H1 (cell line): ENCODE results near the gene TMEM82. TPM values are rescaled to one million over a fixed set of nuclear protein-coding genes. Genes with fewer than 3 reads are reported as not detected.

Source experiments
- CTCF ChIA-PET: fragments of 300-600 bp; sonication (Branson Sonifier 250); formaldehyde crosslinking; loops from one replicate; lab custom pipeline; 2021; ENCODE audit not compliant: partially characterized antibody; lab: Charles Lee
- POLR2A ChIA-PET: fragments of 300-600 bp; sonication (Branson Sonifier 250); formaldehyde crosslinking; loops from one replicate; lab custom pipeline; 2021; ENCODE audit warnings: inconsistent platforms; ENCODE audit not compliant: partially characterized antibody; lab: Charles Lee
- DNase-seq, 2 experiments: peaks; one replicate each; pipeline versions ENCODE4 v3.0.0 to v3.0.0-alpha.2; 2010 to 2022; ENCODE audit warnings: low spot score in 2 of 2, low read depth in 1 of 2, mixed read lengths in 1 of 2
- FAIRE-seq: peaks from 2 replicates; lab custom pipeline; 2011; peaks lifted over from hg19 to GRCh38; lab: Jason Lieb, UNC
- H2AFZ ChIP-seq: 2 replicates; pipeline ENCODE4 v1.8.1; 2012; ENCODE audit warnings: low read length, inconsistent platforms
- H2AK5ac ChIP-seq: 2 replicates; pipeline ENCODE4 v1.6.1; 2013; ENCODE audit warnings: low read depth, low read length
- H2BK120ac ChIP-seq: replicated peaks from 2 replicates; pipeline ENCODE3; 2013; ENCODE audit warnings: low read depth, low read length, inconsistent platforms
- H2BK12ac ChIP-seq: 2 replicates; pipeline ENCODE4 v1.6.1; 2013; ENCODE audit warnings: low read depth, low read length
- H2BK15ac ChIP-seq: 2 replicates; pipeline ENCODE4 v1.6.1; 2013; ENCODE audit warnings: low read length
- H2BK20ac ChIP-seq: 2 replicates; pipeline ENCODE4 v1.6.1; 2013; ENCODE audit warnings: low read length
- H2BK5ac ChIP-seq: 2 replicates; pipeline ENCODE4 v1.6.1; 2013; ENCODE audit warnings: low read depth, low read length
- H3K14ac ChIP-seq: 2 replicates; pipeline ENCODE4 v1.6.1; 2013; ENCODE audit warnings: inconsistent platforms; ENCODE audit not compliant: insufficient read length
- H3K18ac ChIP-seq: 2 replicates; pipeline ENCODE4 v1.6.1; 2013; ENCODE audit warnings: low read length; ENCODE audit errors: extremely low read depth
- H3K23ac ChIP-seq: 2 replicates; pipeline ENCODE4 v1.6.1; 2013; ENCODE audit warnings: inconsistent platforms; ENCODE audit not compliant: insufficient read length
- H3K23me2 ChIP-seq: 2 replicates; pipeline ENCODE4 v1.6.1; 2013; ENCODE audit warnings: low read depth, low read length
- H3K27ac ChIP-seq: 2 replicates; pipeline ENCODE4 v1.6.1; 2011; ENCODE audit warnings: low read depth, low read length, inconsistent platforms
- H3K27me3 ChIP-seq, 4 experiments: replicated peaks in 1 of 4; 1 replicate in 1 of 4; 2 replicates in 3 of 4; pipeline versions ENCODE4 v1.6.1 to v1.8.1; 2011 to 2013; ENCODE audit warnings: low read length in 3 of 4, mild to moderate bottlenecking in 3 of 4, inconsistent platforms in 2 of 4, mixed read lengths in 2 of 4, moderate library complexity in 1 of 4; ENCODE audit not compliant: control insufficient read depth in 3 of 4, insufficient read depth in 3 of 4; ENCODE audit errors: extremely low read depth in 1 of 4
- H3K36me3 ChIP-seq, 4 experiments: 2 replicates each; pipeline versions ENCODE4 v1.6.1 to v1.8.1; 2011 to 2013; ENCODE audit warnings: mild to moderate bottlenecking in 4 of 4, low read length in 3 of 4, moderate library complexity in 2 of 4, control low read depth in 1 of 4, inconsistent platforms in 1 of 4; ENCODE audit not compliant: insufficient read depth in 4 of 4, control insufficient read depth in 2 of 4
- H3K4ac ChIP-seq: replicated peaks from 2 replicates; pipeline ENCODE3; 2013; ENCODE audit warnings: low read length, low read depth, mixed read lengths, inconsistent platforms; ENCODE audit not compliant: insufficient read length
- H3K4me1 ChIP-seq, 4 experiments: replicated peaks in 1 of 4; 1 replicate in 1 of 4; 2 replicates in 3 of 4; pipeline versions ENCODE4 v1.6.1 to v1.8.1; 2011 to 2013; ENCODE audit warnings: low read length in 3 of 4, inconsistent platforms in 2 of 4, mixed read lengths in 1 of 4; ENCODE audit not compliant: insufficient read depth in 4 of 4, control insufficient read depth in 3 of 4
- H3K4me2 ChIP-seq, 2 experiments: 2 replicates each; pipeline versions ENCODE4 v1.6.1 to v1.8.1; 2011 to 2013; ENCODE audit warnings: low read depth in 2 of 2, low read length in 2 of 2, control low read depth in 1 of 2, inconsistent platforms in 1 of 2, mild to moderate bottlenecking in 1 of 2; ENCODE audit not compliant: insufficient read depth in 1 of 2
- H3K4me3 ChIP-seq, 4 experiments: fragments of 200-600, 300-600 bp in 1 of 4; sonication (generic), shearing (Covaris generic), sonication (Bioruptor Twin) in 1 of 4; 2 replicates each; pipeline versions ENCODE4 v1.5.1 to v1.8.1; 2011 to 2016; ENCODE audit warnings: low read length in 4 of 4, low read depth in 3 of 4, control low read depth in 2 of 4, inconsistent platforms in 2 of 4, mild to moderate bottlenecking in 2 of 4, mixed read lengths in 1 of 4, moderate library complexity in 1 of 4; ENCODE audit not compliant: insufficient read depth in 2 of 4; ENCODE audit errors: extremely low read depth in 1 of 4
- H3K56ac ChIP-seq: replicated peaks from 2 replicates; pipeline ENCODE3; 2013; ENCODE audit warnings: low read depth, mild to moderate bottlenecking, mixed read lengths, low read length, inconsistent platforms; ENCODE audit not compliant: insufficient read length
- H3K79me1 ChIP-seq: 2 replicates; pipeline ENCODE4 v1.6.1; 2013; ENCODE audit warnings: low read depth, low read length, control low read depth
- H3K79me2 ChIP-seq, 2 experiments: 2 replicates each; pipeline versions ENCODE4 v1.6.1 to v1.8.1; 2012 to 2013; ENCODE audit warnings: low read length in 2 of 2, mild to moderate bottlenecking in 2 of 2, inconsistent platforms in 1 of 2; ENCODE audit not compliant: insufficient read depth in 2 of 2, control insufficient read depth in 1 of 2
- H3K9ac ChIP-seq, 4 experiments: replicated peaks in 1 of 4; 1 replicate in 1 of 4; 2 replicates in 3 of 4; pipeline versions ENCODE4 v1.6.1 to v1.8.1; 2011 to 2013; ENCODE audit warnings: low read depth in 3 of 4, low read length in 3 of 4, control low read depth in 2 of 4, mild to moderate bottlenecking in 2 of 4, moderate library complexity in 2 of 4, inconsistent platforms in 1 of 4; ENCODE audit errors: extremely low read depth in 1 of 4
- H3K9me3 ChIP-seq, 2 experiments: 2 replicates each; pipeline versions ENCODE4 v1.6.1 to v1.8.1; 2012 to 2013; ENCODE audit warnings: mild to moderate bottlenecking in 2 of 2, moderate library complexity in 2 of 2, control low read depth in 1 of 2, inconsistent platforms in 1 of 2, low read depth in 1 of 2, low read length in 1 of 2, mixed read lengths in 1 of 2; ENCODE audit not compliant: insufficient read depth in 2 of 2
- H4K20me1 ChIP-seq, 2 experiments: replicated peaks in 1 of 2; 2 replicates each; pipeline versions ENCODE3 to v1.8.1; 2011 to 2013; ENCODE audit warnings: inconsistent platforms in 2 of 2, low read length in 2 of 2, mild to moderate bottlenecking in 1 of 2; ENCODE audit not compliant: insufficient read depth in 2 of 2, control insufficient read depth in 1 of 2
- H4K5ac ChIP-seq: 2 replicates; pipeline ENCODE4 v1.6.1; 2013; ENCODE audit warnings: low read length, low read depth, mixed read lengths, inconsistent platforms; ENCODE audit not compliant: insufficient read length
- H4K8ac ChIP-seq: 2 replicates; pipeline ENCODE4 v1.8.0; 2013; ENCODE audit warnings: mild to moderate bottlenecking, moderate library complexity, low read length, inconsistent platforms; ENCODE audit not compliant: insufficient read depth; ENCODE audit errors: extremely low read depth
- H4K91ac ChIP-seq: replicated peaks from 2 replicates; pipeline ENCODE3; 2013; ENCODE audit warnings: low read length, mixed read lengths, inconsistent platforms; ENCODE audit not compliant: insufficient read length
- ASH2L ChIP-seq: fragments of 200-600, 300-600 bp; sonication (generic); IDR thresholded peaks from one replicate; pipeline ENCODE4 v1.7.1; 2017; ENCODE audit warnings: low read length
- BACH1 ChIP-seq: IDR thresholded peaks from 2 replicates; pipeline ENCODE4 v1.6.1; 2012; ENCODE audit warnings: low read length, improper control_type of control experiment
- EGR1 ChIP-seq: IDR thresholded peaks from 2 replicates; pipeline ENCODE4 v1.6.1; 2011; ENCODE audit warnings: low read depth, low read length, borderline replicate concordance
- KDM4A ChIP-seq: IDR thresholded peaks from one replicate; pipeline ENCODE4 v1.7.1; 2012; ENCODE audit warnings: low read depth, mild to moderate bottlenecking, moderate library complexity, low read length, inconsistent platforms; ENCODE audit not compliant: severe bottlenecking
- NRF1 ChIP-seq: IDR thresholded peaks from 2 replicates; pipeline ENCODE4 v1.6.1; 2011; ENCODE audit warnings: mild to moderate bottlenecking, low read depth, low read length, improper control_type of control experiment
- PHF8 ChIP-seq: fragments of 200-600 bp; sonication (generic); conservative IDR thresholded peaks from 2 replicates; pipeline ENCODE4 v1.7.1; 2012; ENCODE audit warnings: low read depth, mild to moderate bottlenecking, inconsistent platforms, low read length, moderate library complexity
- RAD21 ChIP-seq, 2 experiments: IDR thresholded peaks in 1 of 2; conservative IDR thresholded peaks in 1 of 2; 2 replicates each; pipeline ENCODE4 v1.6.1; 2011; ENCODE audit warnings: low read depth in 2 of 2, low read length in 2 of 2, improper control_type of control experiment in 1 of 2, inconsistent platforms in 1 of 2, mild to moderate bottlenecking in 1 of 2, moderate library complexity in 1 of 2
- RNF2 ChIP-seq: fragments of 200-900, 300-1000 bp; sonication (generic); IDR thresholded peaks from 2 replicates; pipeline ENCODE4 v1.7.1; 2016; ENCODE audit warnings: borderline replicate concordance, low read depth, mild to moderate bottlenecking, antibody characterized with exemption, low read length; ENCODE audit not compliant: poor library complexity, severe bottlenecking; ENCODE audit errors: missing control alignments
- SP4 ChIP-seq: IDR thresholded peaks from 2 replicates; pipeline ENCODE4 v1.6.1; 2012; ENCODE audit warnings: low read length, inconsistent platforms
- WGBS, 2 experiments: shearing (Covaris generic) in 1 of 2; methylation state at CpG; one replicate each; pipeline versions ENCODE4 v1.1.6 to v1.1.7; 2013 to 2015; ENCODE audit warnings: low lambda C conversion rate in 2 of 2, mixed read lengths in 2 of 2, inconsistent platforms in 1 of 2, low coverage in 1 of 2, missing lambda C conversion rate in 1 of 2; ENCODE audit not compliant: insufficient replicate concordance in 2 of 2, insufficient coverage in 1 of 2, insufficient read length in 1 of 2; ENCODE audit errors: extremely low coverage in 1 of 2, missing lambda C conversion rate in 1 of 2; 5-methylcytosine and 5-hydroxymethylcytosine counted together
- polyA plus RNA-seq, 7 experiments: library from polyadenylated mRNA; depleted of rRNA in 3 of 7; stranded (reverse) in 5 of 7; unstranded in 2 of 7; fragments of >200 nt in 5 of 7; fragments of 200-250 nt in 2 of 7; gene quantifications; 1 replicate in 5 of 7; 2 replicates in 1 of 7; 4 replicates in 1 of 7; pipeline versions ENCODE4 v1.2.1 to v1.2.3, GENCODE V29; 2011 to 2013; ENCODE audit warnings: missing spikeins in 2 of 7, mixed read lengths in 2 of 7
- total RNA-seq: library from RNA; stranded (reverse); fragmentation: NEBNext Ultra II Directional; extraction: Animal tissue kit (Norgen Biotek cat#: 25700); gene quantifications from 2 replicates; pipeline ENCODE4 v1.2.1, GENCODE V29; 2021
- TF ChIP-seq, protein P1 (sequence below): IDR thresholded peaks from 2 replicates; pipeline ENCODE4 v1.6.1; 2012; ENCODE audit warnings: inconsistent platforms
- TF ChIP-seq, protein P2 (sequence below), 3 experiments: IDR thresholded peaks; 1 replicate in 2 of 3; 2 replicates in 1 of 3; pipeline versions ENCODE4 v1.5.1 to v1.6.1; 2011; ENCODE audit warnings: low read length in 3 of 3, mild to moderate bottlenecking in 3 of 3, inconsistent platforms in 2 of 3, low read depth in 1 of 3, moderate library complexity in 1 of 3; ENCODE audit not compliant: insufficient read depth in 1 of 3; ENCODE audit errors: control extremely low read depth in 1 of 3

Gene TMEM82
- total and polyA plus RNA-seq, 2 of the 8 experiments (the other 6 are each of a cell fraction or from before 2014, with no cell fraction given), result 0.32 to 2.1 TPM

DNA sequence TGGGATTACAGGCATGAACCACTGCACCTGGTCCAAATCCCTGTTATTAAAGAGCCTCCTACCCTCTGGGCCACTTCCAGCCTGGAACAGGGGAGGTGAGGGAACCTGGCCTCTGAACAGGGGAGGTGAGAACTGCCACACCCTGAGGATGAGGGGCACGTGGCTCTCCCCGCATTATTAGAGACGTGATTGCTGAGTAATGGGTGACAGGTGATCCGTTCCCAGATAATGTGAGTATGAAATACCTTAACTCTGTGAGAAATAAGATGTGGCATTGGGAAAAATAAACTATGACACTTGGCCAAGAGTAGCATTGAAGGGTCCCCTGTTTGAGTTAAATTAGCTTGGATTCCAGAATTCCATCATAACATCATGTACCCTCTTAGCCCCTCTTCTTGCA lies 19.9 kb upstream of the TMEM82 start:
- Histone ChIP-seq H3K27ac (no peak overlapping the region), H3K36me3 (peaks cover 2 to 15% (median 10%) of the 10 kb centered on the region in 4 experiments; a peak in 5 of 8 replicates), H3K4me1 (no peaks in the 10 kb centered on the region), H2BK15ac (no peak overlapping the region), H3K9me3 (no peaks in the 10 kb centered on the region), H2AFZ (no peak overlapping the region), H3K27me3 (no peaks in the 10 kb centered on the region; a peak in 1 of 7 replicates), H4K91ac (no peak overlapping the region), H2BK120ac (no peak overlapping the region), H3K79me2 (no peaks in the 10 kb centered on the region), H3K4me2 (no peak overlapping the region), H3K79me1 (no peaks in the 10 kb centered on the region), H3K56ac (no peak overlapping the region), H2BK20ac (no peak overlapping the region), H3K9ac (no peak overlapping the region), H3K4me3 (no peak overlapping the region), H3K14ac (no peak overlapping the region), H3K23ac (no peak overlapping the region), H2BK5ac (no peak overlapping the region), H3K23me2 (no peaks in the 10 kb centered on the region), H3K4ac (no peak overlapping the region), H3K18ac (no peak overlapping the region), H4K8ac (no peak overlapping the region), H2BK12ac (no peak overlapping the region), H2AK5ac (no peak overlapping the region), H4K20me1 (no peaks in the 10 kb centered on the region), H4K5ac (no peak overlapping the region)
- no peak for FAIRE-seq
- no peak for DNase-seq
- ChIA-PET POLR2A (interaction anchor here (1.7 kb wide), 1 partner anchor 15 kb away, joined by 4 read pairs; no protein-coding TSS in a partner anchor), CTCF (interaction anchor here (0.7 to 2.7 kb wide), 4 partner anchors 9 to 128 kb away, joined by 3 to 15 read pairs (median 4); no protein-coding TSS in a partner anchor)
- 95% methylated on average over 4 of the region's 4 CpGs; no CpG with 5 or more reads in 1 of the 2 experiments for WGBS, 2 experiments
- TF ChIP-seq, protein P1, sequence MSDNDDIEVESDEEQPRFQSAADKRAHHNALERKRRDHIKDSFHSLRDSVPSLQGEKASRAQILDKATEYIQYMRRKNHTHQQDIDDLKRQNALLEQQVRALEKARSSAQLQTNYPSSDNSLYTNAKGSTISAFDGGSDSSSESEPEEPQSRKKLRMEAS, result no peak
- no peak for TF ChIP-seq KDM4A
- TF ChIP-seq EGR1, result no peak
- no peak for TF ChIP-seq NRF1
- TF ChIP-seq SP4, result no peak
- no peak for TF ChIP-seq RNF2
- TF ChIP-seq, protein P2, sequence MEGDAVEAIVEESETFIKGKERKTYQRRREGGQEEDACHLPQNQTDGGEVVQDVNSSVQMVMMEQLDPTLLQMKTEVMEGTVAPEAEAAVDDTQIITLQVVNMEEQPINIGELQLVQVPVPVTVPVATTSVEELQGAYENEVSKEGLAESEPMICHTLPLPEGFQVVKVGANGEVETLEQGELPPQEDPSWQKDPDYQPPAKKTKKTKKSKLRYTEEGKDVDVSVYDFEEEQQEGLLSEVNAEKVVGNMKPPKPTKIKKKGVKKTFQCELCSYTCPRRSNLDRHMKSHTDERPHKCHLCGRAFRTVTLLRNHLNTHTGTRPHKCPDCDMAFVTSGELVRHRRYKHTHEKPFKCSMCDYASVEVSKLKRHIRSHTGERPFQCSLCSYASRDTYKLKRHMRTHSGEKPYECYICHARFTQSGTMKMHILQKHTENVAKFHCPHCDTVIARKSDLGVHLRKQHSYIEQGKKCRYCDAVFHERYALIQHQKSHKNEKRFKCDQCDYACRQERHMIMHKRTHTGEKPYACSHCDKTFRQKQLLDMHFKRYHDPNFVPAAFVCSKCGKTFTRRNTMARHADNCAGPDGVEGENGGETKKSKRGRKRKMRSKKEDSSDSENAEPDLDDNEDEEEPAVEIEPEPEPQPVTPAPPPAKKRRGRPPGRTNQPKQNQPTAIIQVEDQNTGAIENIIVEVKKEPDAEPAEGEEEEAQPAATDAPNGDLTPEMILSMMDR (IDR thresholded peaks at IDR 0.05; ENCODE audit: control extremely low read depth in 1 of 3, insufficient read depth in 1 of 3, low read depth in 1 of 3, low read length in 3 of 3), result no peak
- TF ChIP-seq RAD21 (IDR thresholded peaks at IDR 0.05 in 1 of 2, conservative IDR thresholded peaks at IDR 0.05 in 1 of 2; ENCODE audit: low read depth in 2 of 2, low read length in 2 of 2), result no peak
- TF ChIP-seq PHF8, result no peak
- TF ChIP-seq ASH2L, result no peak
- TF ChIP-seq BACH1, result no peak
